ENCODE measurements around the gene TFR2. TPM values are rescaled to one million over a fixed set of nuclear protein-coding genes. Genes with fewer than 3 reads are reported as not detected.

TFR2 gene
- total and polyA plus RNA-seq, 2 of the 13 experiments (the other 11 are each of a cell fraction or from before 2014, with no cell fraction given) = 36.9 to 64.2 TPM

GRCh38 chr7:100641860-100642533 is 645 bp upstream of the TFR2 start (continued):
- no peak for TF ChIP-seq RERE (CRISPR knock-in tag; IDR thresholded peaks at IDR 0.05; ENCODE audit: low read depth)
- TF ChIP-seq, protein P1, sequence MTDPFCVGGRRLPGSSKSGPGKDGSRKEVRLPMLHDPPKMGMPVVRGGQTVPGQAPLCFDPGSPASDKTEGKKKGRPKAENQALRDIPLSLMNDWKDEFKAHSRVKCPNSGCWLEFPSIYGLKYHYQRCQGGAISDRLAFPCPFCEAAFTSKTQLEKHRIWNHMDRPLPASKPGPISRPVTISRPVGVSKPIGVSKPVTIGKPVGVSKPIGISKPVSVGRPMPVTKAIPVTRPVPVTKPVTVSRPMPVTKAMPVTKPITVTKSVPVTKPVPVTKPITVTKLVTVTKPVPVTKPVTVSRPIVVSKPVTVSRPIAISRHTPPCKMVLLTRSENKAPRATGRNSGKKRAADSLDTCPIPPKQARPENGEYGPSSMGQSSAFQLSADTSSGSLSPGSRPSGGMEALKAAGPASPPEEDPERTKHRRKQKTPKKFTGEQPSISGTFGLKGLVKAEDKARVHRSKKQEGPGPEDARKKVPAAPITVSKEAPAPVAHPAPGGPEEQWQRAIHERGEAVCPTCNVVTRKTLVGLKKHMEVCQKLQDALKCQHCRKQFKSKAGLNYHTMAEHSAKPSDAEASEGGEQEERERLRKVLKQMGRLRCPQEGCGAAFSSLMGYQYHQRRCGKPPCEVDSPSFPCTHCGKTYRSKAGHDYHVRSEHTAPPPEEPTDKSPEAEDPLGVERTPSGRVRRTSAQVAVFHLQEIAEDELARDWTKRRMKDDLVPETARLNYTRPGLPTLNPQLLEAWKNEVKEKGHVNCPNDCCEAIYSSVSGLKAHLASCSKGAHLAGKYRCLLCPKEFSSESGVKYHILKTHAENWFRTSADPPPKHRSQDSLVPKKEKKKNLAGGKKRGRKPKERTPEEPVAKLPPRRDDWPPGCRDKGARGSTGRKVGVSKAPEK (CRISPR knock-in tag; IDR thresholded peaks at IDR 0.05; ENCODE audit: borderline replicate concordance) = 0 out of 2 replicates have a peak, but pooled peaks have one; percentile 65
- TF ChIP-seq ZNF333 (CRISPR knock-in tag; IDR thresholded peaks at IDR 0.05; ENCODE audit: borderline replicate concordance) = no peak
- TF ChIP-seq JUND (CRISPR knock-in tag; IDR thresholded peaks at IDR 0.05) = no peak
- TF ChIP-seq BHLHE40 (IDR thresholded peaks at IDR 0.05; ENCODE audit: low read length) = no peak
- no peak for TF ChIP-seq ZNF318 (CRISPR knock-in tag; IDR thresholded peaks at IDR 0.05)
- TF ChIP-seq, protein P2, sequence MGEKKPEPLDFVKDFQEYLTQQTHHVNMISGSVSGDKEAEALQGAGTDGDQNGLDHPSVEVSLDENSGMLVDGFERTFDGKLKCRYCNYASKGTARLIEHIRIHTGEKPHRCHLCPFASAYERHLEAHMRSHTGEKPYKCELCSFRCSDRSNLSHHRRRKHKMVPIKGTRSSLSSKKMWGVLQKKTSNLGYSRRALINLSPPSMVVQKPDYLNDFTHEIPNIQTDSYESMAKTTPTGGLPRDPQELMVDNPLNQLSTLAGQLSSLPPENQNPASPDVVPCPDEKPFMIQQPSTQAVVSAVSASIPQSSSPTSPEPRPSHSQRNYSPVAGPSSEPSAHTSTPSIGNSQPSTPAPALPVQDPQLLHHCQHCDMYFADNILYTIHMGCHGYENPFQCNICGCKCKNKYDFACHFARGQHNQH (CRISPR knock-in tag; IDR thresholded peaks at IDR 0.05) = no peak
- no peak for TF ChIP-seq SNAI1 (CRISPR knock-in tag; IDR thresholded peaks at IDR 0.05; ENCODE audit: borderline replicate concordance)
- TF ChIP-seq HMGA1 (CRISPR knock-in tag; conservative IDR thresholded peaks at IDR 0.05) = no peak
- peak; percentile 8; the same call in 1 of the 2 replicates for TF ChIP-seq ZNF746 (CRISPR knock-in tag; IDR thresholded peaks at IDR 0.05)
